Bronchial epithelial cell (primary cell): Measurements from ENCODE around the gene MAP2K3. TPM values are rescaled to one million over a fixed set of nuclear protein-coding genes. Genes with fewer than 3 reads are reported as not detected.
A peak's percentile ranks its signal among the peaks of the same experiment; 100 is the strongest.
"Not testable (repeated sequence)": the region's sequence is repeated elsewhere in the genome, so short reads cannot be mapped to it uniquely, and the experiment has no call there.

Experiments
- DNase-seq: peaks from one replicate; pipeline ENCODE4 v3.0.0-alpha.2; 2010; ENCODE audit warnings: low read depth
- FAIRE-seq: peaks from 2 replicates; lab custom pipeline; 2011; peaks lifted over from hg19 to GRCh38; lab: Jason Lieb, UNC
- H3K27me3 ChIP-seq: 2 replicates; pipeline ENCODE4 v1.5.1; 2011; ENCODE audit warnings: low read length; ENCODE audit not compliant: control insufficient read depth, insufficient read depth
- H3K36me3 ChIP-seq: 2 replicates; pipeline ENCODE4 v1.5.1; 2011; ENCODE audit warnings: low read length; ENCODE audit not compliant: control insufficient read depth, insufficient read depth
- H3K4me3 ChIP-seq: 2 replicates; pipeline ENCODE4 v1.5.1; 2011; ENCODE audit warnings: mild to moderate bottlenecking, low read depth, low read length, control low read depth
- CTCF ChIP-seq: IDR thresholded peaks from 2 replicates; pipeline ENCODE4 v1.5.1; 2011; ENCODE audit warnings: mild to moderate bottlenecking, moderate library complexity, low read length, control low read depth, inconsistent platforms; ENCODE audit not compliant: insufficient read depth, severe bottlenecking
- total RNA-seq: library from RNA; depleted of rRNA; stranded (reverse); fragments of >200 nt; gene quantifications from 2 replicates; pipeline ENCODE4 v1.2.1, GENCODE V29; 2014

The MAP2K3 gene
- total RNA-seq, 1 donor from 2014 or later = 5.3 TPM

DNA sequence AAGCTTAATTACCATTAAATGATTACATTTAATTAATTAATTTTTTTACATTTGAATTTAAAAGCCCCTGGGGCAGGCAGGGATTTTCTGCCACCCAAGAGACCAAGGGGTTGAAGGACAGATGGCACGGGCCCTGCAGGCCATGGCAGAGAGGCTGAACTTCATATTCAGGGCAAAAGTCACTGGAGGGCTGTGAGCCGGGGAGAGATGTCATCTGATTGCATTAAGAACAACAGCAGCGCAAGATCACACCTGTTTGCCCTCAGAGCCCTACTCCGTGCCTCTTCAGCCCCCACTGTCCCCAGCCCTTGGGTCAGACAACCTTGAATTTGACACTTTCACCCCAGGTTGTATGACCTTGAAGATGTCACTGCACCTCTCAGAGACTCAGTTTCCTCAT lies 35.9 kb downstream of the MAP2K3 start:
- not testable (repeated sequence) for H3K36me3 ChIP-seq, FAIRE-seq, H3K27me3 ChIP-seq, DNase-seq, H3K4me3 ChIP-seq

DNA sequence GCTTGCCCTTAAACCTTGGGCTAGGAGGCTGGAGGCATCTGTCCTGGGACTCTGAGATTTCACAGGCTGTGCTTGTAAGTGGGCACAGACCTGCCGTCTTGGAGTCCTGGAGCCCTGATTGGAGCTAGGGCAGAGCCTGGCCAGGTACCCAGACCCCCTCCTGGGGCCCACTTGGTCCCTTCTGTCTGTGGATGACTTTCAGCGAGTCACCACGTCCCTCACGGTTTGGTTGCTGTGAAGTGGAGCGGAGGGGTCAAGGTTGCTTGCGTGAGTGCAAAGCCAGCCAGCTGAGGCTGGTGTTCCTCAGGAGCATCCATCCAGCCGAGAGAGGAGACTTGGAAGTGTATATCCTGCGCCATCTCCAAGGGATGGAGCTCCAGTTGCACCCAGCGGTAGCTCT lies 36.5 kb downstream of the MAP2K3 start:
- not testable (repeated sequence) for H3K27me3 ChIP-seq, H3K36me3 ChIP-seq, FAIRE-seq, H3K4me3 ChIP-seq, DNase-seq

- H3K27me3 ChIP-seq, H3K36me3 ChIP-seq, H3K4me3 ChIP-seq, DNase-seq, FAIRE-seq: not testable (repeated sequence)
These were observed 37.3 kb downstream of the MAP2K3 start for GRCh38 chr17:21321744-21322191.

- FAIRE-seq, H3K27me3 ChIP-seq, H3K36me3 ChIP-seq, DNase-seq: not testable (repeated sequence)
- peak overlapping the region; percentile 36 for H3K4me3 ChIP-seq
These were observed 39.0 kb downstream of the MAP2K3 start for GRCh38 chr17:21323257-21324111.

GRCh38 chr17:21324741-21325140 lies 40.2 kb downstream of the MAP2K3 start:
- not testable (repeated sequence) for H3K27me3 ChIP-seq, H3K36me3 ChIP-seq, H3K4me3 ChIP-seq, FAIRE-seq, DNase-seq

DNA sequence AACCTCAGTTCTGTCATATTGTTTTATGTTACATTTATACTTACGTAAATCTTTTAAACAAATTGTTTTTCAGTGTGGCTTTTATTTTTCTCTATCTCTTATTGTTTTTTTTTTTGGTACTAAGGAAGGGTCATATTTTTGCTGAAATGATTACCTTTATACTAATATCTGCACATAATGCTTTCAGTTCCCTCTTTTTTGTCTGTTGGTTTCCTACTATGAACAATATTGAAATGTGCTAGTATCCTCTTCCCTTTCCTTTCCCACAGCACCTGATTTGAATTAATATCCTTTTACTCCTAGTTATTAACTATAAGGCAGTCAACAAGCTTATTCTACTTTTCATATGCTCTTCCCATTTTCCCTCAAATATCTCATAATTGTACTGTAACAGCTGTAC lies 43.4 kb downstream of the MAP2K3 start:
- not testable (repeated sequence) for H3K27me3 ChIP-seq, FAIRE-seq, DNase-seq, H3K36me3 ChIP-seq, H3K4me3 ChIP-seq

DNA sequence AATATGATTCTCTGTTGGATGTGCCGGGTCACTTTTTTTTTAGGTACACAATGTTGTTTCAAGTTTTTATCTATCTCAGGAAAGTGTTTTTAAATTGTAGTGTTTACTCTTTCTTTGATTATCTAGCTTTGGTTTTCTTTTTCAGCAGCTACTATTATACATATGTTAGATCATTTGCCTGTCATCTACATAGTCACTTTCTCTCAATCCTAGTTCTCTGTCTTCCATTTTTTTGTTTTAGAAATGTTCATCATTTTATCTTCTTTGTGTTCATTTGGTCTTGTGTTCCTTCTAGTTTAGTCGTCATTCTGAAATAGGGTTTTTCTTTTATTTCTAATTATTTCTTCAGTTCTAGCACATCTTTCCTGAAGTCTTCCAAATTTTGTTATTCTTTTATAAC lies 44.3 kb downstream of the MAP2K3 start:
- H3K4me3 ChIP-seq, DNase-seq, FAIRE-seq, H3K36me3 ChIP-seq, H3K27me3 ChIP-seq: not testable (repeated sequence)

GRCh38 chr17:21330436-21331160 lies 46.1 kb downstream of the MAP2K3 start:
- H3K4me3 ChIP-seq = no peak overlapping the region
- FAIRE-seq = no peak
- no peak for DNase-seq
- H3K36me3 ChIP-seq = no peaks in the 10 kb centered on the region
- no peak for TF ChIP-seq CTCF
- H3K27me3 ChIP-seq = no peaks in the 10 kb centered on the region

GRCh38 chr17:21336541-21337294 lies 52.2 kb downstream of the MAP2K3 start:
- H3K27me3 ChIP-seq, H3K36me3 ChIP-seq, H3K4me3 ChIP-seq, DNase-seq: not testable (repeated sequence)
- peak; percentile 93 for FAIRE-seq

DNA sequence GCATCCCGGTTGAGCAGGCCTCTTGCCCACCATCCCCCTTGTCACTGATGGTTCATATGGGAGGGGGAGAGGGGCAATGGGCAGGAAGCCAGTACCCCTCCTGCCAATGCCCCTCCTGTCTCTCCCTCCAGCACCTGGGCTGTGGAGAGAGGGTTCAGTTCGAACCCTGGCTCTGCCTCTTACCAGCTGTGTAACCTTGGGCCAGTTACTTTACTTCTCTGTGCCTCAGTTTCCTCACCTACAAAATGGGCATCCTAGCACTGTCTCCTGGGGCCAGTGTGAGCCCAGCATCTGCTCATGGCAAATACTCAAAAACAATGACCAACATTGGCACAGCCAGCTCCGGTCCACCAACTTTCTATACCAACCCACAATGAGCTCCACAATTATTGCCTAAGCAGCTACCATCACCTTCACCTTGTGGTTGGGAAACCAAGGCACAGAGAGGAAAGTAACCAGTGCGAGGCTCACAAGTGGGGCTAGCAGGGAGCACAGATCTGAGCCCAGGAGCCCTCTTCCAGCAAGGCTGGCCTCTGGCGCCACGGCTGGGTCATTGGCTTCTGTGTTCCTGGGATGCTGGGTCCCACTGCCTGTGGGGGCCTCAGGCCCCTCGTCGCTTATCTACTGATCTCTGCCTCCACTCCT lies 53.6 kb downstream of the MAP2K3 start:
- H3K27me3 ChIP-seq, DNase-seq, H3K4me3 ChIP-seq, H3K36me3 ChIP-seq: not testable (repeated sequence)
- peak; percentile 94 for FAIRE-seq
